Measurements from ENCODE around the gene NKX1-2.

The NKX1-2 gene

DNA sequence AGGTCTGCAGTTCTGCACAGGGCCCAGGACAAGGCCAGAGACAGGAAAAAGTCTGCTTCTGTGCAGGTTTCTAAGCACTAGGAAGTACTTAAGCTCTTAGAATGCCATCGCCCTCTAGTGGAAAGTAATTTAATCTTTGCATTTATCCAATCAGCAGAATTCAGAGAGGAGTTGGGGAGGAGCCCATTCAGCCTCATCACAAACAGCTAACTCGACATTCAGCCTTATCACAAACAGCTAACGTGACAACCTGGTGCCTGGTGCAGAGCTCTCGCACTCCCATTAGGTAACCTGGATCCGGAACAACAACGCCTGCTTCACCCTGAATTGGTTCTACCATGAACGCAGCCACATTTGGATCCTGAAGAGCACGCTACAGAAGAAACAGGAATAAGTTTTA is 46.3 kb downstream of the NKX1-2 start:
- Histone ChIP-seq H2AFZ (ENCODE audit: low read length) (no peak overlapping the region), H3K27me3 (ENCODE audit: insufficient read depth, low read length) (no peaks in the 10 kb centered on the region), H3K9ac (ENCODE audit: low read length) (no peak overlapping the region; the same call in 1 of the 2 replicates), H3K4me1 (ENCODE audit: insufficient read depth, low read length, severe bottlenecking) (peaks cover 10% of the 10 kb centered on the region), H3K9me2 (ENCODE audit: low read depth, low read length) (no peaks in the 10 kb centered on the region), H3K9me3 (ENCODE audit: low read length) (no peaks in the 10 kb centered on the region), H3F3A (ENCODE audit: insufficient read depth, low read length) (no peaks in the 10 kb centered on the region), H3K4me2 (ENCODE audit: low read length) (peak overlapping the region; percentile 30; the same call in 1 of the 2 replicates), H3K4me3 (ENCODE audit: low read depth, low read length, poor library complexity, severe bottlenecking) (no peak overlapping the region), H3K27ac (ENCODE audit: low read depth, low read length, poor library complexity, severe bottlenecking) (peak overlapping the region; percentile 9), H3K79me2 (ENCODE audit: insufficient read depth, low read length) (no peaks in the 10 kb centered on the region), H3K36me3 (ENCODE audit: insufficient read depth, low read length) (peaks cover 38% of the 10 kb centered on the region), H4K20me1 (ENCODE audit: insufficient read depth, low read length) (no peaks in the 10 kb centered on the region)
- no peak for TF ChIP-seq EZH2 (IDR thresholded peaks at IDR 0.05; ENCODE audit: borderline replicate concordance, low read length)
- TF ChIP-seq, protein P1, sequence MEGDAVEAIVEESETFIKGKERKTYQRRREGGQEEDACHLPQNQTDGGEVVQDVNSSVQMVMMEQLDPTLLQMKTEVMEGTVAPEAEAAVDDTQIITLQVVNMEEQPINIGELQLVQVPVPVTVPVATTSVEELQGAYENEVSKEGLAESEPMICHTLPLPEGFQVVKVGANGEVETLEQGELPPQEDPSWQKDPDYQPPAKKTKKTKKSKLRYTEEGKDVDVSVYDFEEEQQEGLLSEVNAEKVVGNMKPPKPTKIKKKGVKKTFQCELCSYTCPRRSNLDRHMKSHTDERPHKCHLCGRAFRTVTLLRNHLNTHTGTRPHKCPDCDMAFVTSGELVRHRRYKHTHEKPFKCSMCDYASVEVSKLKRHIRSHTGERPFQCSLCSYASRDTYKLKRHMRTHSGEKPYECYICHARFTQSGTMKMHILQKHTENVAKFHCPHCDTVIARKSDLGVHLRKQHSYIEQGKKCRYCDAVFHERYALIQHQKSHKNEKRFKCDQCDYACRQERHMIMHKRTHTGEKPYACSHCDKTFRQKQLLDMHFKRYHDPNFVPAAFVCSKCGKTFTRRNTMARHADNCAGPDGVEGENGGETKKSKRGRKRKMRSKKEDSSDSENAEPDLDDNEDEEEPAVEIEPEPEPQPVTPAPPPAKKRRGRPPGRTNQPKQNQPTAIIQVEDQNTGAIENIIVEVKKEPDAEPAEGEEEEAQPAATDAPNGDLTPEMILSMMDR (IDR thresholded peaks at IDR 0.05; ENCODE audit: low read length) = peak; percentile 67; the same call in 1 of the 2 replicates

DNA sequence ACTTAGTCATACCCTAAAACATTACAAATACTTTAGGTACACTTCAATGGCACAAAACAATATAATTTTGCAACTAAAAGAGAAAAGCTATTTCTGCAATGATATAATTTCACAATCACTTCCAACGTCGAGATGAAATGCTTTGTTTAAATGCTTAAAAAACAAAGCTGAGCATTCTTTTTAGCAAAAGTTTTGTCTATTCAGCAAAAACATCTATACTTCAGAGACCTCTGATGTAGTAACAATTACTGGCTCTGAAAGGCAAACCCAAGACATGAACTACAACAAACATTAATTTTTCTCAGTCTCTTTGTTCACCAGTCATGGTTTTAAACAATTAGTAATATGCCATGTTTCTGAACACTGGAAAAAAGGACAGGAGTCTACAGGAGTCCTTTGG is 47.6 kb downstream of the NKX1-2 start:
- no peaks in the 10 kb centered on the region for H4K20me1 ChIP-seq (ENCODE audit: insufficient read depth, low read length)

DNA sequence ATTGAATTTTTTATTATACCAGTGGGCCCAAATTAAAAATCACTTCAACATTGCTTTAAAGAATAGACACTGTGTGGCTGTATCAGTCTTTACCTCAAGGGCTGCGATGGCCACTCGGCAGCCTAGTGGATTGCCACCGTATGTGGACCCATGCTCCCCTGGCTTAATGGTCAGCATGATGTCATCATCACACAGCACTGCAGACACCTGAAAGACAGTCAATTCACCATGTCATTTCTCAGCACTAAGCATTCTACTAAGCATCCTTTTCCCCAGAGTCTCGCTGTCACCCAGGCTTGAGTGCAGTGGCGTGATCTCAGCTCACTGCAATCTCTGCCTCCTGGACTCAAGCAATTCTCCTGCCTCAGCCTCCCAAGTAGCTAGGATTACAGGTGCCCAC is 48.2 kb downstream of the NKX1-2 start:
- H3K4me3 ChIP-seq (ENCODE audit: low read depth, low read length, poor library complexity, severe bottlenecking) = no peak overlapping the region
- H2AFZ ChIP-seq (ENCODE audit: low read length) = no peak overlapping the region
- H3K27me3 ChIP-seq (ENCODE audit: insufficient read depth, low read length) = no peaks in the 10 kb centered on the region
- H3K79me2 ChIP-seq (ENCODE audit: insufficient read depth, low read length) = no peaks in the 10 kb centered on the region
- no peaks in the 10 kb centered on the region for H4K20me1 ChIP-seq (ENCODE audit: insufficient read depth, low read length)
- TF ChIP-seq EZH2 (IDR thresholded peaks at IDR 0.05; ENCODE audit: borderline replicate concordance, low read length) = no peak
- H3K9me3 ChIP-seq (ENCODE audit: low read length) = no peaks in the 10 kb centered on the region
- H3K36me3 ChIP-seq (ENCODE audit: insufficient read depth, low read length) = peaks cover 40% of the 10 kb centered on the region
- no peaks in the 10 kb centered on the region for H3K9me2 ChIP-seq (ENCODE audit: low read depth, low read length)
- no peak overlapping the region for H3K4me2 ChIP-seq (ENCODE audit: low read length)
- H3F3A ChIP-seq (ENCODE audit: insufficient read depth, low read length) = no peaks in the 10 kb centered on the region
- H3K9ac ChIP-seq (ENCODE audit: low read length) = no peak overlapping the region
- no peak overlapping the region for H3K27ac ChIP-seq (ENCODE audit: low read depth, low read length, poor library complexity, severe bottlenecking)
- H3K4me1 ChIP-seq (ENCODE audit: insufficient read depth, low read length, severe bottlenecking) = peaks cover 10% of the 10 kb centered on the region

More for the DNA sequence above, 47.6 kb downstream of the NKX1-2 start:
- peaks cover 40% of the 10 kb centered on the region for H3K36me3 ChIP-seq (ENCODE audit: insufficient read depth, low read length)
- TF ChIP-seq, protein P1 (IDR thresholded peaks at IDR 0.05; ENCODE audit: low read length) = no peak
- no peak for TF ChIP-seq EZH2 (IDR thresholded peaks at IDR 0.05; ENCODE audit: borderline replicate concordance, low read length)
- no peaks in the 10 kb centered on the region for H3K9me3 ChIP-seq (ENCODE audit: low read length)
- H3K4me2 ChIP-seq (ENCODE audit: low read length) = no peak overlapping the region
- H3K4me1 ChIP-seq (ENCODE audit: insufficient read depth, low read length, severe bottlenecking) = peaks cover 10% of the 10 kb centered on the region
- no peaks in the 10 kb centered on the region for H3F3A ChIP-seq (ENCODE audit: insufficient read depth, low read length)
- no peaks in the 10 kb centered on the region for H3K9me2 ChIP-seq (ENCODE audit: low read depth, low read length)
- H3K79me2 ChIP-seq (ENCODE audit: insufficient read depth, low read length) = no peaks in the 10 kb centered on the region
- H3K27ac ChIP-seq (ENCODE audit: low read depth, low read length, poor library complexity, severe bottlenecking) = no peak overlapping the region
- H2AFZ ChIP-seq (ENCODE audit: low read length) = no peak overlapping the region
- H3K4me3 ChIP-seq (ENCODE audit: low read depth, low read length, poor library complexity, severe bottlenecking) = no peak overlapping the region
- no peaks in the 10 kb centered on the region for H3K27me3 ChIP-seq (ENCODE audit: insufficient read depth, low read length)
- no peak overlapping the region for H3K9ac ChIP-seq (ENCODE audit: low read length)

All from OCI-LY1 (cell line).